ENCODE measurements around the gene SLX4IP.

SLX4IP gene

GRCh38 chr20:10461495-10461894 is 26.4 kb downstream of the SLX4IP start:
- TF ChIP-seq CTCF (IDR thresholded peaks at IDR 0.05): no peak
- Histone ChIP-seq H3K79me2 (peaks cover 23% of the 10 kb centered on the region), H2AFZ (no peak overlapping the region), H3K27ac (no peak overlapping the region), H3K36me3 (ENCODE audit: control insufficient read depth, insufficient read depth, low read length) (no peaks in the 10 kb centered on the region), H3K9me3 (ENCODE audit: control insufficient read depth, low read length) (no peaks in the 10 kb centered on the region), H3K9ac (no peak overlapping the region), H3K4me2 (ENCODE audit: low read length) (no peak overlapping the region), H3K4me1 (no peaks in the 10 kb centered on the region), H3K27me3 (ENCODE audit: control insufficient read depth, insufficient read depth, low read length) (no peaks in the 10 kb centered on the region), H3K4me3 (ENCODE audit: low read depth, low read length) (no peak overlapping the region)

- Histone ChIP-seq H2AFZ (no peak overlapping the region), H3K27ac (no peak overlapping the region), H3K9me3 (ENCODE audit: control insufficient read depth, low read length) (no peaks in the 10 kb centered on the region), H3K4me1 (no peaks in the 10 kb centered on the region), H3K79me2 (peaks cover 23% of the 10 kb centered on the region), H3K4me3 (ENCODE audit: low read depth, low read length) (no peak overlapping the region), H3K27me3 (ENCODE audit: control insufficient read depth, insufficient read depth, low read length) (no peaks in the 10 kb centered on the region), H3K36me3 (ENCODE audit: control insufficient read depth, insufficient read depth, low read length) (no peaks in the 10 kb centered on the region), H3K9ac (no peak overlapping the region), H3K4me2 (ENCODE audit: low read length) (no peak overlapping the region)
- no peak for TF ChIP-seq CTCF (IDR thresholded peaks at IDR 0.05)
Measured at GRCh38 chr20:10462516-10462915, 27.4 kb downstream of the SLX4IP start.

GRCh38 chr20:10463622-10464021 is 28.5 kb downstream of the SLX4IP start:
- Histone ChIP-seq H3K36me3 (ENCODE audit: control insufficient read depth, insufficient read depth, low read length) (no peaks in the 10 kb centered on the region), H3K4me2 (ENCODE audit: low read length) (no peak overlapping the region), H3K9me3 (ENCODE audit: control insufficient read depth, low read length) (no peaks in the 10 kb centered on the region), H3K9ac (no peak overlapping the region), H3K27ac (no peak overlapping the region), H3K79me2 (peaks cover 23% of the 10 kb centered on the region), H3K4me3 (ENCODE audit: low read depth, low read length) (no peak overlapping the region), H3K4me1 (no peaks in the 10 kb centered on the region), H2AFZ (no peak overlapping the region), H3K27me3 (ENCODE audit: control insufficient read depth, insufficient read depth, low read length) (no peaks in the 10 kb centered on the region)
- TF ChIP-seq CTCF (IDR thresholded peaks at IDR 0.05): no peak

GRCh38 chr20:10465135-10465534 is 30.0 kb downstream of the SLX4IP start:
- no peak overlapping the region for H3K4me2 ChIP-seq (ENCODE audit: low read length)
- no peak overlapping the region for H3K27ac ChIP-seq
- H3K36me3 ChIP-seq (ENCODE audit: control insufficient read depth, insufficient read depth, low read length): no peaks in the 10 kb centered on the region
- H3K27me3 ChIP-seq (ENCODE audit: control insufficient read depth, insufficient read depth, low read length): no peaks in the 10 kb centered on the region
- no peaks in the 10 kb centered on the region for H3K4me1 ChIP-seq
- no peaks in the 10 kb centered on the region for H3K9me3 ChIP-seq (ENCODE audit: control insufficient read depth, low read length)
- no peak overlapping the region for H3K4me3 ChIP-seq (ENCODE audit: low read depth, low read length)
- H2AFZ ChIP-seq: no peak overlapping the region
- no peak overlapping the region for H3K9ac ChIP-seq
- no peak for TF ChIP-seq CTCF (IDR thresholded peaks at IDR 0.05)
- H3K79me2 ChIP-seq: peaks cover 19% of the 10 kb centered on the region

- H2AFZ ChIP-seq: no peak overlapping the region
- H3K36me3 ChIP-seq (ENCODE audit: control insufficient read depth, insufficient read depth, low read length): no peaks in the 10 kb centered on the region
- H3K4me1 ChIP-seq: no peaks in the 10 kb centered on the region
- no peak overlapping the region for H3K4me3 ChIP-seq (ENCODE audit: low read depth, low read length)
- H3K9me3 ChIP-seq (ENCODE audit: control insufficient read depth, low read length): no peaks in the 10 kb centered on the region
- H3K27me3 ChIP-seq (ENCODE audit: control insufficient read depth, insufficient read depth, low read length): no peaks in the 10 kb centered on the region
- no peak overlapping the region for H3K27ac ChIP-seq
- no peak for TF ChIP-seq CTCF (IDR thresholded peaks at IDR 0.05)
- no peak overlapping the region for H3K4me2 ChIP-seq (ENCODE audit: low read length)
- no peak overlapping the region for H3K9ac ChIP-seq
- H3K79me2 ChIP-seq: peaks cover 15% of the 10 kb centered on the region
Measured at GRCh38 chr20:10466325-10466724, 31.2 kb downstream of the SLX4IP start.
